Pancreas (tissue), 10 donors: ENCODE measurements around the gene FANCG. TPM values are rescaled to one million over a fixed set of nuclear protein-coding genes. Genes with fewer than 3 reads are reported as not detected.

Source experiments
- ATAC-seq, 4 donors: fragments of 200-7000 bp; cut with Tn5 transposase; one replicate each; pipeline versions ENCODE4 v1.8.0 to v1.9.1; 2020; ENCODE audit warnings: mild to moderate bottlenecking in 4 of 4, moderate library complexity in 4 of 4
- DNase-seq, 6 donors: peaks; one replicate each; pipeline ENCODE4 v3.0.0-alpha.2; 2020
- FAIRE-seq: peaks from 2 replicates; lab custom pipeline; 2012; peaks lifted over from hg19 to GRCh38; lab: Jason Lieb, UNC
- H3K27ac ChIP-seq, 4 donors: fragments of 200-600 bp; sonication (generic); 1 replicate in 3 of 4; 2 replicates in 1 of 4; pipeline versions ENCODE4 v1.5.0 to v1.8.0; 2020
- H3K27me3 ChIP-seq, 4 donors: fragments of 200-600 bp; one replicate each; pipeline ENCODE4 v1.8.0; 2021
- H3K36me3 ChIP-seq, 3 donors: fragments of 200-600 bp; sonication (generic) in 1 of 3; one replicate each; pipeline versions ENCODE4 v1.5.0 to v1.8.0; 2020 to 2021
- H3K4me1 ChIP-seq, 3 donors: fragments of 200-600 bp; one replicate each; pipeline ENCODE4 v1.8.0; 2021
- H3K4me3 ChIP-seq, 4 donors: fragments of 200-600 bp; sonication (generic) in 2 of 4; one replicate each; pipeline versions ENCODE4 v1.5.0 to v1.8.0; 2020 to 2021
- H3K9me3 ChIP-seq, 4 donors: fragments of 200-600 bp; one replicate each; pipeline ENCODE4 v1.8.0; 2021
- WGBS, 2 donors: extraction: QIAGEN DNeasy Blood & Tissue Kit; methylation state at CpG; one replicate each; pipeline ENCODE4 v1.1.7; 2013; 5-methylcytosine and 5-hydroxymethylcytosine counted together
- intact Hi-C, 3 donors: fragments of 100-400 bp; cut with DNase I; formaldehyde crosslinking; loops; one replicate each; pipeline versions ENCODE4 v1.11.1 to v1.14.2; 2022
- polyA plus RNA-seq, 2 donors: library from polyadenylated mRNA; stranded (reverse); fragments of 200-250 nt; gene quantifications; one replicate each; pipeline ENCODE4 v1.2.3, GENCODE V29; 2013
- total RNA-seq, 6 donors: library from RNA; stranded (reverse); fragmentation: NEBNext Ultra II Directional in 4 of 6; extraction: Animal tissue kit (Norgen Biotek cat#: 25700) in 4 of 6; gene quantifications; one replicate each; pipeline versions ENCODE4 v1.2.1 to v1.2.4, GENCODE V29; 2021 to 2023
- TF ChIP-seq, protein P1 (sequence below), 4 donors: fragments of 200-600 bp; sonication (generic) in 3 of 4; IDR thresholded peaks; one replicate each; pipeline versions ENCODE4 v1.5.0 to v1.8.0; 2021; ENCODE audit warnings: antibody characterized with exemption in 4 of 4
- donor health status: healthy with polysubstance abuse.
- donor health status: DM: no; HTN: no; CAD: no; lungs with moderate emphysema.
- donor health status: DM: no; HTN: no; CAD: no.
- donor health status: control.
- donor health status: control.
- donor health status: Bipolar disorder and iron deficiency.
- donor health status: DM: yes; HTN: yes; CAD: no.
- donor health status: DM: no; HTN: no; CAD: no.
- donor health status: DM: no; HTN: no; CAD: no.
- donor health status: DM: yes; HTN: yes; CAD: no.

FANCG gene
- total and polyA plus RNA-seq, 8 donors, result 7.5 to 31.1 (median 12.5) TPM

DNA sequence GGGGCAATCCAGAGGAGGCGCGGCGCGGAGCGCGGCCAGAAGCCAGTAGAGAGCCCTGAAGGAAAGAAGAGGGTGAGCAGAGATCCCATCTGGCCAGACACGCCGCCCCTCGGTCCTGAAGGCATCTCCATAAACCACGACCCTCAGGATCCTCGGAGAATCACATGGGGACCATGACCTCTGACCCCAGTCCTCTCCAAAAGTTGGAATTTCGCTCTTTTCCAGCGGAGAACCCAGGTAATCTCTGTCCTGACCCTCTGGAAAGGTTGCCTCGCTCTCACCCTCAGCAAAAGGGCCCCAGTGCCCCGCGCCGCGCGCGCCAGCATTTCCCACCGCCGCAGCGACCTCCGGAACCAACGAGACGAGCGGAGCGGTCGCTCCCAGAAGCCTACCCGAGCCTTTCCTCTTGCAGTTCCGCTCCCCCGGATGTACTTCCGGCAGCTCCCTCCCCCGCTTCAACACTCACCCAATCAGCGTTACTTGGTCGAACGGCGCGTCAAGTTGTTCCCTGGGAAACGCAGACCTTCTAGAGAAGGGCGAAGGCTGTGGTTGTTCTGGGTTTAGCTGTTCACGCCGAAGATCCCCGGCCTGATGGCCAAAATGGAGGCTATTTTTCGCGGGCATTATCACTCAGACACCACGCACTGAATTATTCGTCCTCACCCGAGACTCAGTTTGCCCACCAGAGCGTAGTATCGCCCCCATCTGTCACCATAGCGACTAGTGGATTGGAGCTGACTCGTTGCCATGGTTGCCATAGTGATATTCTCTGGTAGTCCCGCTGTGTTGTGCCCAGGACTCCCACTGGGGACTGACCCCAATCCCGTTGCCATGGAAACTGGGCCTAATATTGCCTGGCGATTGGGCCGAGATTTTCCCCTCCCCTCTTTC is 23.3 kb upstream of the FANCG start, which contains the start of gene STOML2:
Gene STOML2 (minus strand): TSS at position 363 of the 891 bp plus-strand sequence. CDS start 37 bp downstream, at position 326.
- peak; percentile 99 for ATAC-seq

DNA sequence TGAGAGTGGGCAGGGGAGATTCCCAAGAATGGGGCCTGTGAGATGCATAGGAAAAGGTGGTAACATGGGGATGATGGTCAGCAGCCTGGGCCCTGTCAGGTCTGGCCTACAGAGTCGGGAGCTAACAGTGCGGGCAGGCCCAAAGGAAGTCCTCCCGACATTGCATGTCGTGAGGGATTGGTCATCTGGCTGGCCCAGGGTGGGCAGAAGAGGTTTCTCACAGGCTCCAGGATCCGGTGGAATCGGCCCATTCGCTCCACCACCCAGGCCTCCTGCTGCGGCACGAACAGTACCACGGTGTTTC is 22.7 kb upstream of the FANCG start:
- Histone ChIP-seq H3K4me3 (peak overlapping the region; percentile 66 to 76 (median 70)), H3K36me3 (peaks cover 0 to 3% (median 0%) of the 10 kb centered on the region in 3 donors), H3K4me1 (peaks cover 0 to 14% (median 6%) of the 10 kb centered on the region in 3 donors), H3K27me3 (no peaks in the 10 kb centered on the region), H3K27ac (peak overlapping the region; percentile 61 to 85 (median 73)), H3K9me3 (no peaks in the 10 kb centered on the region)
- TF ChIP-seq, protein P1, sequence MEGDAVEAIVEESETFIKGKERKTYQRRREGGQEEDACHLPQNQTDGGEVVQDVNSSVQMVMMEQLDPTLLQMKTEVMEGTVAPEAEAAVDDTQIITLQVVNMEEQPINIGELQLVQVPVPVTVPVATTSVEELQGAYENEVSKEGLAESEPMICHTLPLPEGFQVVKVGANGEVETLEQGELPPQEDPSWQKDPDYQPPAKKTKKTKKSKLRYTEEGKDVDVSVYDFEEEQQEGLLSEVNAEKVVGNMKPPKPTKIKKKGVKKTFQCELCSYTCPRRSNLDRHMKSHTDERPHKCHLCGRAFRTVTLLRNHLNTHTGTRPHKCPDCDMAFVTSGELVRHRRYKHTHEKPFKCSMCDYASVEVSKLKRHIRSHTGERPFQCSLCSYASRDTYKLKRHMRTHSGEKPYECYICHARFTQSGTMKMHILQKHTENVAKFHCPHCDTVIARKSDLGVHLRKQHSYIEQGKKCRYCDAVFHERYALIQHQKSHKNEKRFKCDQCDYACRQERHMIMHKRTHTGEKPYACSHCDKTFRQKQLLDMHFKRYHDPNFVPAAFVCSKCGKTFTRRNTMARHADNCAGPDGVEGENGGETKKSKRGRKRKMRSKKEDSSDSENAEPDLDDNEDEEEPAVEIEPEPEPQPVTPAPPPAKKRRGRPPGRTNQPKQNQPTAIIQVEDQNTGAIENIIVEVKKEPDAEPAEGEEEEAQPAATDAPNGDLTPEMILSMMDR (IDR thresholded peaks at IDR 0.05), result no peak
- WGBS, 2 donors, result 3% methylated on average over 10 of the region's 10 CpGs
- FAIRE-seq (no peak), DNase-seq (no peak), ATAC-seq (peak; percentile 39 to 57 (median 52))
- intact Hi-C loops, result no loop called here

More for the DNA sequence above, 23.3 kb upstream of the FANCG start, which contains the start of gene STOML2:
- FAIRE-seq, result peak; percentile 13
- H3K9me3 ChIP-seq, result no peaks in the 10 kb centered on the region
- TF ChIP-seq, protein P1 (IDR thresholded peaks at IDR 0.05), result no peak
- peaks cover 0 to 6% (median 0%) of the 10 kb centered on the region in 3 donors for H3K36me3 ChIP-seq
- intact Hi-C loops, result no loop called here
- H3K27ac ChIP-seq, result peak within 1 kb of the TSS; percentile 61 to 85 (median 73)
- peaks cover 0 to 14% (median 6%) of the 10 kb centered on the region in 3 donors for H3K4me1 ChIP-seq
- H3K4me3 ChIP-seq, result peak within 1 kb of the TSS; percentile 66 to 76 (median 70)
- H3K27me3 ChIP-seq, result no peaks in the 10 kb centered on the region
- peak; percentile 85 to 96 (median 94) for DNase-seq
- 0% methylated on average over 57 of the region's 57 CpGs for WGBS, 2 donors

DNA sequence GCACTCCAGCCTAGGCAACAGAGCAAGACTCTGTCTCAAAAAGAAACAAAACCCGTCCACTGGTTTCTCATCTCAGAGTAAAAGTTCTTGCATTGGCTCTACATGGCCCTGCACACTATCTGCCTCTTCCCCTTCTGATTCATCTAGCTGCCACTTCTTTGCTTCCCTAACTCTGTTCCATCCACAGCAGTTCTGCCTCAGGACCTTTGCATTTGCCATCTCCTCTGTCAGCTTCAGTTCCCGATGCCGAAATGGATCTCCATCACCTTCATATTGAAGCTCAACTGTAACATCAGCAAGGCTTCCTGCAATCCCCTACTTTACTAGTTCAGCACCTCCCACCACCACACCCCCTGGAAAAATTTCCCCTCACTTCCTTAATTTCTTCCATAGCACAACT is 17.8 kb upstream of the FANCG start:
- Histone ChIP-seq H3K4me1 (peaks cover 5 to 12% (median 6%) of the 10 kb centered on the region in 3 donors), H3K27ac (no peak overlapping the region), H3K36me3 (peaks cover 0 to 5% (median 0%) of the 10 kb centered on the region in 3 donors), H3K9me3 (no peaks in the 10 kb centered on the region), H3K27me3 (no peaks in the 10 kb centered on the region), H3K4me3 (no peak overlapping the region)
- intact Hi-C loops, result no loop called here
- TF ChIP-seq, protein P1 (IDR thresholded peaks at IDR 0.05), result no peak
- no peak for FAIRE-seq
- no peak for ATAC-seq
- no peak for DNase-seq
- WGBS, 2 donors, result 63 to 71% methylated on average over 3 of the region's 3 CpGs

DNA sequence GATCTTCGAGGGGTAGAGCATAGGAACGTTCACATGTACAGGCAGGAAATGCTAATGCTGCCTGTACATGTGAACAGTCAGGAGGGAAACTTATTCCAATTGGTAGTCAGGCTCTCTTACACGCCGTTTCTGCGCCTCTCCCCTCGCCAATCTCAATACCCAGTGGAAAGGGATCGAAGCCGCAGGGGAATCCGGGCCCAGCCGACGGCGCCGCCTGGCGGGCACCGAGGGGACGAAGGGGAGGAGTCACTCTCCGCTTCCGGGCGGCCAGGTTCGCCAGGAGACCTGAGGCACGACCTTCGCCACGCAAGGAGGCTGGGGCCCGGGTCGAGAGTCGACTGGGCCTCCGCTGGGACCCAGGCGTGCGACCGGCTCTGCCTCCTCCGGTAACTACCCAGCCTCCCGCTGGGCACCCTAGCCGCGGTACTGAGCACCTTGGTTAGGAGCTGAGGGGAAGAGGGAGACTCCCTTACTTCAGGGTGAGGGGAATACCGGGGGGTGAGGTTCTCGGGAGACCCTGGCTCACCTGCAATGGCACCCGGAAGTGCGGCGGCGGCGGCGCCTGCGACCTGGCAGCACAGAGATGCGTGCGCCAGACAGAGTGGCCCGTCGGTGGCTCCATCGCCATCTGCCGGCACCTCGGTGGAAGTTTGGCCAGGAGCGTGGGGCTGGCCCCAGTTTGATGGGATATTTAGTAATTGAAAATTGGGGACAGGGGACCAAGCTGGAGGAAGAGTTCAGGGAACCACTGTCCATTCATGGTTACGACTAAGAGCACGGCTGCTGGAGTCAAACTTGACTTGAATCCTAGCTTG is 16.5 kb upstream of the FANCG start, which contains the start of gene PIGO:
Gene PIGO (minus strand): TSS at position 557 of the 815 bp plus-strand sequence. CDS start 1,026 bp downstream, outside the sequence.
- peak within 1 kb of the TSS; percentile 62 to 92 (median 70) for H3K4me3 ChIP-seq
- H3K4me1 ChIP-seq, result peaks cover 0 to 5% (median 3%) of the 10 kb centered on the region in 3 donors
- ATAC-seq (peak; percentile 96 to 99 (median 97)), FAIRE-seq (no peak), DNase-seq (peak; percentile 88 to 97 (median 91))
- H3K27me3 ChIP-seq, result no peaks in the 10 kb centered on the region
- 0 to 1% methylated on average over 52 to 53 of the region's 53 CpGs for WGBS, 2 donors
- TF ChIP-seq, protein P1 (IDR thresholded peaks at IDR 0.05), result peak; percentile 46 to 73 (median 62)
- intact Hi-C loops, result no loop called here
- H3K27ac ChIP-seq, result peak within 1 kb of the TSS; percentile 96 to 99 (median 97)
- no peaks in the 10 kb centered on the region for H3K9me3 ChIP-seq
- peaks cover 0 to 14% (median 0%) of the 10 kb centered on the region in 3 donors for H3K36me3 ChIP-seq
